Activated T-cell treated with anti-CD3 and anti-CD28 coated beads, Interleukin-2, amount 50 U/mL, for 24 hours (primary cell): ENCODE data around the gene DYNAP.

Source experiments
- DNase-seq: peaks from one replicate; pipeline ENCODE4 v3.0.0-alpha.2; 2020
- H3K27ac Mint-ChIP-seq: 2 replicates; pipeline ENCODE4 v1.8.0; 2020; ENCODE audit warnings: mild to moderate bottlenecking, mixed read lengths
- H3K27me3 Mint-ChIP-seq: 2 replicates; pipeline ENCODE4 v1.8.0; 2020; ENCODE audit warnings: mixed read lengths
- H3K36me3 Mint-ChIP-seq: 2 replicates; pipeline ENCODE4 v1.8.0; 2020; ENCODE audit warnings: low read depth, mixed read lengths
- H3K4me1 Mint-ChIP-seq: 2 replicates; pipeline ENCODE4 v1.8.0; 2020; ENCODE audit warnings: low read depth, mixed read lengths
- H3K4me3 Mint-ChIP-seq: 2 replicates; pipeline ENCODE4 v1.8.0; 2020; ENCODE audit warnings: mild to moderate bottlenecking, moderate library complexity, mixed read lengths
- H3K9me3 Mint-ChIP-seq: 2 replicates; pipeline ENCODE4 v1.8.0; 2020; ENCODE audit warnings: mixed read lengths

DYNAP gene

DNA sequence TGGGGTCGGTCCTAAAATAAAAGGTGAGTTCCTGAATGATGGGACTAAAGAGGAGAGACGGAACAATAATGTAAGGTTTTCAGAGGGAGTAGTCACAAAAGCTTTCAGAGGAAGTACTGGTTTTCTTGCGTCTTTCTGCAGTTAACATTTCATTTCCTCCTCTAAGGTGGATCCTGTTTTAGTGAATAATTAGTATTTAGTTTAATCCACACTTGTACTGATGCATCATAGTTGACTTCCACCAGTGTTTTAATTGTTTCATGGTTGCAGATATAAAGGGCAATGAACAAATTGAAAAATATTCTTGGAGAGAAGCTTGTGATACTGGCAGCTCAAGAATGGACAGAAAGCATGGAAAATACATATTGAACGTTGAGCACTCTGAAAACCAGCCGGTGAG lies at the start of gene DYNAP:
Gene DYNAP (plus strand): TSS at position 301 of the 400 bp plus-strand sequence. CDS start 38 bp downstream, at position 339.
- Mint-ChIP-seq H3K4me1 (no peaks in the 10 kb centered on the region), H3K9me3 (no peaks in the 10 kb centered on the region), H3K36me3 (no peaks in the 10 kb centered on the region), H3K27ac (no peak within 1 kb of the TSS), H3K27me3 (peaks cover 11% of the 10 kb centered on the region), H3K4me3 (no peak within 1 kb of the TSS)
- DNase-seq: no peak

DNA sequence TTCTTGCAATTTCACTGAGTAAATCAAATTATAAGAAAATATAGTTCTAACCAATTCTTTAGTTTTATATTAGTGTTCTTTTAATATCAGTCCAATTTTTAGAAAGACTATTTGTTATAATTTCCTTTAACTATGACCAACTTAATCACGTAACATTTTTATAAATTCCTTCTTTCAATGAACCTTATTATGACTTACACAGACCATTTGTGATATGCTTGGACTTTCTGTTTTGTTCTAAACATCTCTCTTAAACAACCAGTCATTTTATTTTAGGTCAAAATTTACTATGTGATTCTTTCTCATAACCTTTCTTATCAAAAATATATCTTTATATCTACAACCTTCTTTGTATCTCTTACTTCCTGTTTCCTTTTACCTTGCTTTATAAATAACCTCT lies 39.5 kb upstream of the DYNAP start:
- H3K4me3 Mint-ChIP-seq: no peak overlapping the region
- no peaks in the 10 kb centered on the region for H3K9me3 Mint-ChIP-seq
- no peaks in the 10 kb centered on the region for H3K36me3 Mint-ChIP-seq
- no peak overlapping the region for H3K27ac Mint-ChIP-seq
- H3K27me3 Mint-ChIP-seq: peaks cover 20% of the 10 kb centered on the region
- no peak for DNase-seq
- no peaks in the 10 kb centered on the region for H3K4me1 Mint-ChIP-seq

- no peaks in the 10 kb centered on the region for H3K9me3 Mint-ChIP-seq
- no peaks in the 10 kb centered on the region for H3K27me3 Mint-ChIP-seq
- H3K4me3 Mint-ChIP-seq: no peak overlapping the region
- no peak for DNase-seq
- no peaks in the 10 kb centered on the region for H3K36me3 Mint-ChIP-seq
- no peaks in the 10 kb centered on the region for H3K4me1 Mint-ChIP-seq
- no peak overlapping the region for H3K27ac Mint-ChIP-seq
These were observed 35.8 kb upstream of the DYNAP start for GRCh38 chr18:54555286-54555685.

- no peak overlapping the region for H3K4me3 Mint-ChIP-seq
- H3K27ac Mint-ChIP-seq: no peak overlapping the region
- no peaks in the 10 kb centered on the region for H3K9me3 Mint-ChIP-seq
- DNase-seq: no peak
- no peaks in the 10 kb centered on the region for H3K36me3 Mint-ChIP-seq
- H3K4me1 Mint-ChIP-seq: no peaks in the 10 kb centered on the region
- no peaks in the 10 kb centered on the region for H3K27me3 Mint-ChIP-seq
These were observed 35.0 kb upstream of the DYNAP start for GRCh38 chr18:54555996-54556395.

DNA sequence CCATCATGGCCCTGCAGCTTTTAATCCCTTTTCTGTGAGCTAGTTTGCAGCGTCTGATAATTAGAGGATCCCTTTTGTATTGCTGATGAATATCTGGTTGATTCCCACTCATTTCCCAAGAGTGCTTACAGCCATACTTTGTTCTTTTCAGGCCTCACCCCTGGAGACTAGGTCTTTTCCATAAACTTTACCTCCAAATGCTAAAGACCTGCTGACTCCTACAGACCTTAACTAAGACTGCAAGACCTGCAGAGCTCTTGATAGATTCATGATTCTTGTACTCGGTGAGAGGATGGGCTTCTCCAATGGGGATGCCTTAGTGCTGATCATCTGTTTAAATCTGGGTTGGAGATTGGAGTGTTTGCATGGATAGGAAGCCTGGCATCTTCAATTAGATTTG lies 33.1 kb upstream of the DYNAP start:
- Mint-ChIP-seq H3K27me3 (no peaks in the 10 kb centered on the region), H3K9me3 (no peaks in the 10 kb centered on the region), H3K4me1 (no peaks in the 10 kb centered on the region), H3K36me3 (no peaks in the 10 kb centered on the region), H3K27ac (no peak overlapping the region), H3K4me3 (no peak overlapping the region)
- no peak for DNase-seq

DNA sequence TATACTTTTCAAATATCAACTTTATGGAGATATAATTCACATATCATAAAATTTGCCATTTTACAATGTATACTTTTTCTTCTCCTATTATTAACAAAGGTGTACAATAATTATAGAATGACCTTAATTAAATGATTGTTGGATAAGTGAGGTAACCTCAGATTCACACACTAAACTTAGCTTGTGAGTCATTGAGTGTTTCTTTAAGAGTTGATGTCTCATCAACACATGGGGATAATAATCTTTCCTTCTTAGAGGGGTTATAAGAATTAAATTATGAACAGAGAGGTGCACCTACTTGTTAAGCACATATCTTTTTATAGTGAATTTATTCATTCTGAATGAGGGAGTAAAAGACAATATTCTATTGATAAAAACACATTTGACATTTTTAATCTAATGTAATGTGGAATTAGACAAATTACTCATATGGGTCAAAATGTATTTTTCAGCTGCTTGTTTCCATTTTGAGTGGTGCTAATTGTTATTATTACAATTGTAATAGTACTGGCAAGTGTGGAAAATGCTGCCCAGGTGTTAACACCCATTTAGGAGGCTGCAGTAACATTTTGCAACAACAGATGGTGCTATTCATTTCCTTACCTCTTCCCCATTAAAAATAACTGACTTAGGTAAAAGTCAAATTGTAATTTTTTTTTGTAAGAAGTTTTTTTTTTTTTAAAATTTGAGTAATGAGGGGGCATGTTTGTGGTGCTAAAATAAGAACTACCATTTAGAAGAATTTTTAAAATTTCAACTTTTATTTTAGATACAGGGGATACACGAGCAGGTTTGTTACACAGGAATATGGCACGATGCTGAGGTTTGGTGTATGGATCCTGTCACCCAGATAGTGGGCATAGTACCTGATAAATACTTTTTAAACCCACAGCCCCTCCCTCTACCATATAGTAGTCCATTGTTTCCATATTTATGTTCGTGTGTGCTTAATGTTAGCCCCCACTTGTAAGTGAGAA lies 32.1 kb upstream of the DYNAP start:
- Mint-ChIP-seq H3K27me3 (no peaks in the 10 kb centered on the region), H3K27ac (no peak overlapping the region), H3K4me1 (no peaks in the 10 kb centered on the region), H3K36me3 (no peaks in the 10 kb centered on the region), H3K9me3 (no peaks in the 10 kb centered on the region), H3K4me3 (no peak overlapping the region)
- no peak for DNase-seq

DNA sequence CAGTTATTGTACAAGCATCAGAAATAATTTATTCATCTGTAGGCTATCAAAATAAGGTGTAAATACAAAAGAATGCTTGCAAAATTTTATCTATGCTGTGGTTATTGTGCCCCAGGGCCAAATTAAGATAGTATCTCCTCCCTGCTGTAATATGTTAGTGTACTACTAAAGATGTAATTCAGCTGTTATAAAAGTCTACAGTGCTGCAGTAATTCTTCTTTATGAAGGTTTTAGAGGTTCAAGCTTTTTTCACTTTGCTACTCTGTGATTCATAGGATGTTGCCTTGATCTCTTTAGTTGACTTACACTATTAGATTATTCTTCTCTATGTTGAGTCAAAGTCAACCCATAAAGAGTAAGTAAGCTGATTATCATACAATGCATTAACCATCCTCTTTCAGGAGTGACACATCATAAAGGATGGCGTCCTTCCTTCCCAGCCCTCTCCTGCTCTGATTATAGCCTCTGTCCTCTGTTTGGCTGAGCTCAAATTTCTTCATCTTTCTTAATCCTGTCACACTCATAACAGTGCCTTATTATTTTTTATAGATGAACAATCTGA lies 29.3 kb upstream of the DYNAP start:
- H3K4me1 Mint-ChIP-seq: no peaks in the 10 kb centered on the region
- no peak overlapping the region for H3K27ac Mint-ChIP-seq
- no peak overlapping the region for H3K4me3 Mint-ChIP-seq
- no peaks in the 10 kb centered on the region for H3K27me3 Mint-ChIP-seq
- DNase-seq: no peak
- H3K9me3 Mint-ChIP-seq: no peaks in the 10 kb centered on the region
- no peaks in the 10 kb centered on the region for H3K36me3 Mint-ChIP-seq

DNA sequence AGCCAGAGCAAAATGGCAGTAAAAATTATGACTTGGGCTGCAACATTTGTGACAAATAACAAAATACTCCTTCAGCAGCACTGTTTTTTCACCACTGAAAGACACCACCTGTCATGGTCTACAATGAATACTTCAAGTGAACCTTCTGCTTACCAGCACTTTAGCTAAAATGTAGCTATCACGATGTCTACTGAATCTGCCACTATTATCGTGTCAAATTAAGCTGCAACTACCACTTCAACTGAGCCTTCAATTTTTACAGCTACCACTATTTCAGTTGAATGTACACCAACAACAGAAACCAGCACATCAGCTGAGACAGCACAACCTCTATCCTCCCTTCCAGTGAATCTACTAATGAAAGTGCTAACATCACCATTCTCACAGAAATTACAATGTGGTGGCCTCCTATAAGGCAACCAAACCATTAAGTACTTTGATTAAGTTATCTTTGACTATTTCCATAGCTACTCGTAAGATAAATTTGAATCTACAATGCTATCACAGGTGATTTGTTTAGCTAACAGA lies 10.8 kb upstream of the DYNAP start:
- Mint-ChIP-seq H3K27ac (no peak overlapping the region), H3K4me1 (no peaks in the 10 kb centered on the region), H3K9me3 (no peaks in the 10 kb centered on the region), H3K4me3 (no peak overlapping the region), H3K36me3 (no peaks in the 10 kb centered on the region), H3K27me3 (peaks cover 10% of the 10 kb centered on the region)
- DNase-seq: no peak

DNA sequence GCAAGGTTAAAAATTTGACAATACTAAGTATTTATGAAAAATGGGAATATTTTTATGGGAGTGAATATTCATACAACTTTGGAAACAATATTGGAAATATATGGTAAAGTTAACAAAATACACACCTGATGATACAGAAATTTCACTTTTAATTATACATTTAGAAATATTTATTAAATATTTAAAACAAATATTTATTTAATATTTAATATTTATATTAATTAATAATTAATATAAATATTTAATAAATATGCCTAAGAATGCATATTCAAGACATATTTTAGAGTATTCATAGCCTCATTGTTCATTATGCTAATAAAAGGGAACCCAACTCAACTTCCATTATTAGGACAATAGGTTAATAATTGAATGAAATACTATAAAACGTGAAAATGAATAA lies 7.0 kb upstream of the DYNAP start:
- Mint-ChIP-seq H3K36me3 (no peaks in the 10 kb centered on the region), H3K4me3 (no peak overlapping the region), H3K27ac (no peak overlapping the region), H3K4me1 (no peaks in the 10 kb centered on the region), H3K27me3 (peaks cover 7% of the 10 kb centered on the region), H3K9me3 (no peaks in the 10 kb centered on the region)
- DNase-seq: no peak

- Mint-ChIP-seq H3K27ac (no peak overlapping the region), H3K4me1 (no peaks in the 10 kb centered on the region), H3K36me3 (no peaks in the 10 kb centered on the region), H3K27me3 (peaks cover 10% of the 10 kb centered on the region), H3K4me3 (no peak overlapping the region), H3K9me3 (no peaks in the 10 kb centered on the region)
- DNase-seq: no peak
These were observed 5.3 kb upstream of the DYNAP start for GRCh38 chr18:54585743-54586142.

DNA sequence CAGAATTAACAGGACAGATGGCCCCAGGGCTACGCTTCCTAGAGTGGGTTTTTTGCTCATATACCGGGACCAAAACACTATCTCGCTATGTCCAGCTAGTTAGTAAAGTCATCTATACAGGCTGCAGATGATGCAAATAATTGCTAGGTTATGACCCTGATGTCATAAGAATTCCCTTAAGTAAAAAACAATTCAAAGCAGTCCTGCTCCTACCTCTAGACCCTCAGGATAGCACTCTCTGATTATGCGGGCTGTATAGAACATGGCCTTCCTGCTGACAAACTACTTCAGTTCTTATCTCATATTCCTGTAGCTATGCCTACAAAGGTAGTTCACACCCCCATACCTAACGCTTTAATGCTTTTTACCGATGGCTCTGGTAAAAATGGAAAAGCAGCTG lies 13.2 kb downstream of the DYNAP start:
- Mint-ChIP-seq H3K4me1 (peaks cover 8% of the 10 kb centered on the region), H3K27me3 (no peaks in the 10 kb centered on the region), H3K27ac (no peak overlapping the region), H3K36me3 (no peaks in the 10 kb centered on the region), H3K4me3 (no peak overlapping the region), H3K9me3 (no peaks in the 10 kb centered on the region)
- DNase-seq: no peak

GRCh38 chr18:54606835-54607212 lies 15.8 kb downstream of the DYNAP start:
- Mint-ChIP-seq H3K27me3 (no peaks in the 10 kb centered on the region), H3K9me3 (no peaks in the 10 kb centered on the region), H3K27ac (no peak overlapping the region), H3K4me1 (peaks cover 8% of the 10 kb centered on the region), H3K36me3 (no peaks in the 10 kb centered on the region), H3K4me3 (no peak overlapping the region)
- DNase-seq: no peak

GRCh38 chr18:54607213-54608027 lies 16.4 kb downstream of the DYNAP start:
- Mint-ChIP-seq H3K4me1 (peaks cover 8% of the 10 kb centered on the region), H3K36me3 (no peaks in the 10 kb centered on the region), H3K4me3 (no peak overlapping the region), H3K27me3 (no peaks in the 10 kb centered on the region), H3K27ac (no peak overlapping the region), H3K9me3 (no peaks in the 10 kb centered on the region)
- DNase-seq: no peak

DNA sequence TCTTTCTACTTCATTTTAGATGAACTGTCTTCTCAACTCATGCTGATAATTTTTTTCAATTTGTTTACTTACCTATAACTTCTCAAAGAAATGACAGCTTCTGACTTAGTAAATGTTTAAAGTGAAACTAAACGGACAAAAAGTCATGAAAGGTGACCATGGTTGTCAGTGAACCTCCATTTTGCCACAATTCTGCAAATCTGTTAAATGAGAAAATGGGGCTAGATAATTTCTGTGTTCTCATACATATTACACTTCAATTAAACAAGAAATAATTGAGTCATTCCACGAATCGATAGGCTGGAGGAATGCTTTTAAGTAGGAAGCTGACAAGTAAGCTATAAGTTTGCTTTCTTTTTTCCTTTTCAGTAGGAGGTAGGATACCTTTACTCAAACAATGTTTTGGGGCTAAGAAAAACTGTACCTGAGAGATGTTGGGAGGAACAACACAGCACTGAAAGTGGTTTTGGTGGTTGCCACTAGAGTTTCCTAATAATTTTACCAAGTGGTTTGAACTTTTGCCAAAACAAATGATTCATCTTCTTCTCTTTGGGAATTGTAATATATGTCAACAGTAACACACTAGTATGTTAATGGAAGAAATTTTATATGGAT lies 17.1 kb downstream of the DYNAP start:
- Mint-ChIP-seq H3K4me3 (no peak overlapping the region), H3K4me1 (peaks cover 8% of the 10 kb centered on the region), H3K9me3 (no peaks in the 10 kb centered on the region), H3K36me3 (no peaks in the 10 kb centered on the region), H3K27ac (no peak overlapping the region), H3K27me3 (no peaks in the 10 kb centered on the region)
- DNase-seq: no peak
